ENCODE measurements around the gene MEGF6. TPM values are rescaled to one million over a fixed set of nuclear protein-coding genes. Genes with fewer than 3 reads are reported as not detected.

MEGF6 gene
- total RNA-seq, 1 donor from 2014 or later = 33.3 TPM

GRCh38 chr1:3457910-3458883 is 153.1 kb downstream of the MEGF6 start:
- DNase-seq (ENCODE audit: low read depth) = no peak
- H3K4me3 ChIP-seq (ENCODE audit: low read depth, low read length) = no peak overlapping the region
- TF ChIP-seq CTCF (conservative IDR thresholded peaks at IDR 0.05; ENCODE audit: low read depth, low read length) = no peak

- H3K4me3 ChIP-seq (ENCODE audit: low read depth, low read length) = no peak overlapping the region
- no peak for TF ChIP-seq CTCF (conservative IDR thresholded peaks at IDR 0.05; ENCODE audit: low read depth, low read length)
- no peak for DNase-seq (ENCODE audit: low read depth)
Measured at GRCh38 chr1:3456964-3457909, 154.1 kb downstream of the MEGF6 start.

GRCh38 chr1:3456449-3456963 is 154.8 kb downstream of the MEGF6 start:
- H3K4me3 ChIP-seq (ENCODE audit: low read depth, low read length) = no peak overlapping the region
- no peak for TF ChIP-seq CTCF (conservative IDR thresholded peaks at IDR 0.05; ENCODE audit: low read depth, low read length)
- DNase-seq (ENCODE audit: low read depth) = no peak

- H3K4me3 ChIP-seq (ENCODE audit: low read depth, low read length) = peak overlapping the region; percentile 64
- TF ChIP-seq CTCF (conservative IDR thresholded peaks at IDR 0.05; ENCODE audit: low read depth, low read length) = no peak
- DNase-seq (ENCODE audit: low read depth) = no peak
Measured at GRCh38 chr1:3455670-3456448, 155.4 kb downstream of the MEGF6 start.

GRCh38 chr1:3454811-3455618 is 156.3 kb downstream of the MEGF6 start:
- H3K4me3 ChIP-seq (ENCODE audit: low read depth, low read length) = peak overlapping the region; percentile 64
- no peak for DNase-seq (ENCODE audit: low read depth)
- TF ChIP-seq CTCF (conservative IDR thresholded peaks at IDR 0.05; ENCODE audit: low read depth, low read length) = no peak

Measured in epithelial cell of proximal tubule (primary cell).